Neuronal stem cell (in vitro differentiated cells): ENCODE data around the gene TTC28.

Experiments used
- DNase-seq: peaks from one replicate; pipeline ENCODE4 v3.0.0-alpha.2; 2013; ENCODE audit warnings: low spot score
- H2AFZ ChIP-seq: one replicate; pipeline ENCODE4 v1.6.1; 2013; ENCODE audit warnings: mild to moderate bottlenecking, low read length, inconsistent platforms
- H2AK5ac ChIP-seq: 2 replicates; pipeline ENCODE4 v1.6.1; 2013; ENCODE audit warnings: low read depth, mild to moderate bottlenecking, inconsistent platforms, low read length, moderate library complexity, mixed read lengths
- H2BK120ac ChIP-seq: 2 replicates; pipeline ENCODE4 v1.6.1; 2013; ENCODE audit warnings: low read depth, mild to moderate bottlenecking, inconsistent platforms, low read length, moderate library complexity, mixed read lengths
- H2BK12ac ChIP-seq: one replicate; pipeline ENCODE4 v1.6.1; 2013; ENCODE audit warnings: low read length, inconsistent platforms
- H2BK15ac ChIP-seq: 2 replicates; pipeline ENCODE4 v1.6.1; 2013; ENCODE audit warnings: mild to moderate bottlenecking, low read length, inconsistent platforms, mixed read lengths
- H2BK5ac ChIP-seq: one replicate; pipeline ENCODE4 v1.6.1; 2013; ENCODE audit warnings: inconsistent platforms, mild to moderate bottlenecking, low read length, moderate library complexity
- H3K14ac ChIP-seq: one replicate; pipeline ENCODE4 v1.6.1; 2013; ENCODE audit warnings: low read length, inconsistent platforms
- H3K18ac ChIP-seq: 2 replicates; pipeline ENCODE4 v1.6.1; 2013; ENCODE audit warnings: low read length, inconsistent platforms
- H3K23ac ChIP-seq: 2 replicates; pipeline ENCODE4 v1.6.1; 2013; ENCODE audit warnings: low read depth, mild to moderate bottlenecking, mixed read lengths, low read length, inconsistent platforms; ENCODE audit not compliant: poor library complexity
- H3K27ac ChIP-seq: replicated peaks from 3 replicates; pipeline ENCODE4 v1.5.1; 2013; ENCODE audit warnings: low read length, inconsistent platforms
- H3K27me3 ChIP-seq, 3 experiments: 2 replicates each; pipeline ENCODE4 v1.6.1; 2013; ENCODE audit warnings: low read length in 3 of 3, mild to moderate bottlenecking in 2 of 3, inconsistent platforms in 1 of 3, low read depth in 1 of 3, mixed read lengths in 1 of 3, moderate library complexity in 1 of 3; ENCODE audit not compliant: control insufficient read depth in 3 of 3, insufficient read depth in 3 of 3
- H3K36me3 ChIP-seq, 2 donors: replicated peaks in 1 of 2; 2 replicates each; pipeline ENCODE4 v1.6.1; 2013; ENCODE audit warnings: low read length in 2 of 2; ENCODE audit not compliant: control insufficient read depth in 2 of 2, insufficient read depth in 2 of 2
- H3K4ac ChIP-seq: 2 replicates; pipeline ENCODE4 v1.6.1; 2013; ENCODE audit warnings: inconsistent platforms, mild to moderate bottlenecking, low read length, moderate library complexity
- H3K4me1 ChIP-seq, 2 donors: 1 replicate in 1 of 2; 2 replicates in 1 of 2; pipeline ENCODE4 v1.6.1; 2013; ENCODE audit warnings: low read length in 2 of 2, low read depth in 1 of 2; ENCODE audit not compliant: control insufficient read depth in 2 of 2, insufficient read depth in 1 of 2
- H3K4me2 ChIP-seq: one replicate; pipeline ENCODE4 v1.6.1; 2013; ENCODE audit warnings: mild to moderate bottlenecking, low read length, inconsistent platforms; ENCODE audit not compliant: insufficient read depth, poor library complexity, severe bottlenecking
- H3K4me3 ChIP-seq, 2 donors: 2 replicates each; pipeline ENCODE4 v1.5.1; 2013; ENCODE audit warnings: low read length in 2 of 2, mild to moderate bottlenecking in 2 of 2, inconsistent platforms in 1 of 2, moderate library complexity in 1 of 2
- H3K79me1 ChIP-seq: one replicate; pipeline ENCODE4 v1.6.1; 2013; ENCODE audit warnings: low read depth, mild to moderate bottlenecking, inconsistent platforms, low read length, moderate library complexity
- H3K9ac ChIP-seq: one replicate; pipeline ENCODE4 v1.6.1; 2013; ENCODE audit warnings: mild to moderate bottlenecking, low read depth, low read length, inconsistent platforms; ENCODE audit not compliant: poor library complexity
- H3K9me3 ChIP-seq, 2 donors: replicated peaks in 1 of 2; 2 replicates each; pipeline versions ENCODE3 to v1.6.1; 2013; ENCODE audit warnings: low read length in 2 of 2, mild to moderate bottlenecking in 2 of 2, inconsistent platforms in 1 of 2, low read depth in 1 of 2, mixed read lengths in 1 of 2, moderate library complexity in 1 of 2; ENCODE audit not compliant: control insufficient read depth in 2 of 2, insufficient read depth in 1 of 2
- H4K8ac ChIP-seq: one replicate; pipeline ENCODE4 v1.6.1; 2013; ENCODE audit warnings: low read depth, mild to moderate bottlenecking, inconsistent platforms, low read length, moderate library complexity
- H4K91ac ChIP-seq: one replicate; pipeline ENCODE4 v1.6.1; 2013; ENCODE audit warnings: low read length, low read depth, mild to moderate bottlenecking, inconsistent platforms; ENCODE audit not compliant: poor library complexity
- WGBS, 2 donors: extraction: QIAGEN DNeasy Blood & Tissue Kit; methylation state at CpG; one replicate each; pipeline ENCODE4 v1.1.7; 2013; ENCODE audit warnings: missing lambda C conversion rate in 2 of 2, mixed read lengths in 1 of 2; ENCODE audit not compliant: insufficient read length in 2 of 2, insufficient replicate concordance in 1 of 2; ENCODE audit errors: extremely low coverage in 2 of 2; 5-methylcytosine and 5-hydroxymethylcytosine counted together

Gene TTC28

GRCh38 chr22:28648792-28649191 lies 30.8 kb downstream of the TTC28 start:
- Histone ChIP-seq H2BK5ac (no peak overlapping the region), H3K36me3 (peaks cover 2 to 27% of the 10 kb centered on the region in 2 donors), H3K18ac (no peak overlapping the region), H2AFZ (no peak overlapping the region), H3K9me3 (peaks cover 2 to 30% of the 10 kb centered on the region in 2 donors), H3K27me3 (no peaks in the 10 kb centered on the region), H3K14ac (no peak overlapping the region), H3K4ac (no peak overlapping the region), H3K4me2 (no peak overlapping the region), H4K8ac (no peak overlapping the region), H2BK15ac (no peak overlapping the region), H3K4me1 (no peaks in the 10 kb centered on the region), H2BK120ac (no peak overlapping the region), H3K27ac (no peak overlapping the region), H3K79me1 (peaks cover 4% of the 10 kb centered on the region), H3K23ac (no peak overlapping the region), H3K9ac (no peak overlapping the region), H4K91ac (no peak overlapping the region), H2AK5ac (no peak overlapping the region), H3K4me3 (no peak overlapping the region), H2BK12ac (no peak overlapping the region)
- WGBS, 2 donors = no CpG with 5 or more reads among the region's 4 CpGs
- no peak for DNase-seq

GRCh38 chr22:28647216-28647615 lies 32.4 kb downstream of the TTC28 start:
- H3K27ac ChIP-seq = no peak overlapping the region
- H3K14ac ChIP-seq = no peak overlapping the region
- H3K4me3 ChIP-seq = no peak overlapping the region
- H2BK12ac ChIP-seq = no peak overlapping the region
- no peak overlapping the region for H2BK5ac ChIP-seq
- H2BK15ac ChIP-seq = no peak overlapping the region
- no peak overlapping the region for H3K9ac ChIP-seq
- H3K4me2 ChIP-seq = no peak overlapping the region
- H4K8ac ChIP-seq = no peak overlapping the region
- no peak overlapping the region for H3K23ac ChIP-seq
- no peak overlapping the region for H2AK5ac ChIP-seq
- no peak overlapping the region for H3K4ac ChIP-seq
- no peak overlapping the region for H2AFZ ChIP-seq
- no peaks in the 10 kb centered on the region for H3K4me1 ChIP-seq
- peaks cover 2 to 22% of the 10 kb centered on the region in 2 donors for H3K9me3 ChIP-seq
- H2BK120ac ChIP-seq = no peak overlapping the region
- H3K18ac ChIP-seq = no peak overlapping the region
- DNase-seq = no peak
- H3K36me3 ChIP-seq = peaks cover 2 to 14% of the 10 kb centered on the region in 2 donors
- H4K91ac ChIP-seq = no peak overlapping the region
- H3K27me3 ChIP-seq = no peaks in the 10 kb centered on the region
- H3K79me1 ChIP-seq = peaks cover 4% of the 10 kb centered on the region
- no CpG with 5 or more reads among the region's 3 CpGs for WGBS, 2 donors

- Histone ChIP-seq H2BK120ac (no peak overlapping the region), H3K4me1 (no peaks in the 10 kb centered on the region), H3K4me3 (no peak overlapping the region), H2AFZ (no peak overlapping the region), H3K9me3 (peaks cover 0 to 23% of the 10 kb centered on the region in 2 donors), H2AK5ac (no peak overlapping the region), H3K4ac (no peak overlapping the region), H2BK5ac (no peak overlapping the region), H2BK12ac (no peak overlapping the region), H3K79me1 (no peaks in the 10 kb centered on the region), H3K18ac (no peak overlapping the region), H3K27ac (no peak overlapping the region), H4K8ac (no peak overlapping the region), H3K27me3 (no peaks in the 10 kb centered on the region), H3K23ac (no peak overlapping the region), H3K14ac (no peak overlapping the region), H4K91ac (no peak overlapping the region), H3K4me2 (no peak overlapping the region), H3K9ac (no peak overlapping the region), H2BK15ac (no peak overlapping the region), H3K36me3 (peaks cover 0 to 9% of the 10 kb centered on the region in 2 donors)
- no CpG with 5 or more reads among the region's 2 CpGs for WGBS, 2 donors
- DNase-seq = no peak
These were observed 40.3 kb downstream of the TTC28 start for GRCh38 chr22:28639321-28639720.

GRCh38 chr22:28637225-28637624 lies 42.4 kb downstream of the TTC28 start:
- no peak overlapping the region for H2BK5ac ChIP-seq
- H2AK5ac ChIP-seq = no peak overlapping the region
- no peak overlapping the region for H3K4me2 ChIP-seq
- no peak overlapping the region for H3K23ac ChIP-seq
- no peak for DNase-seq
- H2BK15ac ChIP-seq = no peak overlapping the region
- H2BK120ac ChIP-seq = no peak overlapping the region
- H3K4ac ChIP-seq = no peak overlapping the region
- no peak overlapping the region for H3K27ac ChIP-seq
- no peak overlapping the region for H2AFZ ChIP-seq
- WGBS, 2 donors = no CpG with 5 or more reads among the region's 8 CpGs
- no peak overlapping the region for H3K18ac ChIP-seq
- no peak overlapping the region for H2BK12ac ChIP-seq
- no peak overlapping the region for H4K91ac ChIP-seq
- H3K36me3 ChIP-seq = peaks cover 0 to 14% of the 10 kb centered on the region in 2 donors
- H3K14ac ChIP-seq = no peak overlapping the region
- H3K9me3 ChIP-seq = peaks cover 0 to 23% of the 10 kb centered on the region in 2 donors
- no peak overlapping the region for H3K4me3 ChIP-seq
- no peak overlapping the region for H3K9ac ChIP-seq
- no peaks in the 10 kb centered on the region for H3K79me1 ChIP-seq
- H4K8ac ChIP-seq = no peak overlapping the region
- H3K27me3 ChIP-seq = no peaks in the 10 kb centered on the region
- H3K4me1 ChIP-seq = no peaks in the 10 kb centered on the region
